Osteoblast (primary cell): ENCODE data around the gene NUP93. TPM values are rescaled to one million over a fixed set of nuclear protein-coding genes. Genes with fewer than 3 reads are reported as not detected.
A peak's percentile ranks its signal among the peaks of the same experiment; 100 is the strongest.

Experiments used
- DNase-seq: peaks from one replicate; pipeline ENCODE4 v3.0.0; 2011; ENCODE audit warnings: low spot score, mixed read lengths; ENCODE audit not compliant: insufficient read length; ENCODE audit errors: missing footprints
- H2AFZ ChIP-seq: 2 replicates; pipeline ENCODE4 v1.6.0; 2011; ENCODE audit warnings: mild to moderate bottlenecking, low read length
- H3K27ac ChIP-seq: 2 replicates; pipeline ENCODE4 v1.5.1; 2011; ENCODE audit warnings: mild to moderate bottlenecking, low read depth, low read length, moderate library complexity
- H3K27me3 ChIP-seq: 2 replicates; pipeline ENCODE4 v1.6.0; 2012; ENCODE audit warnings: mild to moderate bottlenecking, control low read depth, inconsistent platforms, low read length, moderate library complexity; ENCODE audit not compliant: insufficient read depth
- H3K36me3 ChIP-seq: 2 replicates; pipeline ENCODE4 v1.5.1; 2011; ENCODE audit warnings: mild to moderate bottlenecking, low read length, control low read depth, moderate library complexity; ENCODE audit not compliant: insufficient read depth
- H3K4me1 ChIP-seq: 2 replicates; pipeline ENCODE4 v1.5.1; 2011; ENCODE audit warnings: mild to moderate bottlenecking, low read length, control low read depth, moderate library complexity; ENCODE audit not compliant: insufficient read depth
- H3K4me2 ChIP-seq: 2 replicates; pipeline ENCODE4 v1.6.0; 2011; ENCODE audit warnings: mild to moderate bottlenecking, low read length; ENCODE audit not compliant: insufficient read depth
- H3K4me3 ChIP-seq: fragments of 200-600 bp; sonication (generic); 3 replicates; pipeline ENCODE4 v1.5.1; 2012; ENCODE audit warnings: mild to moderate bottlenecking, low read length, inconsistent platforms; ENCODE audit not compliant: insufficient read depth
- H3K79me2 ChIP-seq: 2 replicates; pipeline ENCODE4 v1.6.0; 2012; ENCODE audit warnings: mild to moderate bottlenecking, low read length, control low read depth, inconsistent platforms; ENCODE audit not compliant: insufficient read depth
- H3K9me3 ChIP-seq: 2 replicates; pipeline ENCODE4 v1.5.1; 2011; ENCODE audit warnings: low read depth, low read length, control low read depth
- H4K20me1 ChIP-seq: 2 replicates; pipeline ENCODE4 v1.6.0; 2012; ENCODE audit warnings: mild to moderate bottlenecking, low read length, control low read depth; ENCODE audit not compliant: insufficient read depth
- total RNA-seq: library from RNA; depleted of rRNA; stranded (reverse); fragments of >200 nt; gene quantifications from 2 replicates; pipeline ENCODE4 v1.2.3, GENCODE V29; 2012
- TF ChIP-seq, protein P1 (sequence below): IDR thresholded peaks from 2 replicates; pipeline ENCODE4 v1.5.1; 2011; ENCODE audit warnings: mild to moderate bottlenecking, low read depth, low read length, moderate library complexity; ENCODE audit errors: extremely low read depth

Gene NUP93
- total RNA-seq, 1 donor = 40.5 TPM

DNA sequence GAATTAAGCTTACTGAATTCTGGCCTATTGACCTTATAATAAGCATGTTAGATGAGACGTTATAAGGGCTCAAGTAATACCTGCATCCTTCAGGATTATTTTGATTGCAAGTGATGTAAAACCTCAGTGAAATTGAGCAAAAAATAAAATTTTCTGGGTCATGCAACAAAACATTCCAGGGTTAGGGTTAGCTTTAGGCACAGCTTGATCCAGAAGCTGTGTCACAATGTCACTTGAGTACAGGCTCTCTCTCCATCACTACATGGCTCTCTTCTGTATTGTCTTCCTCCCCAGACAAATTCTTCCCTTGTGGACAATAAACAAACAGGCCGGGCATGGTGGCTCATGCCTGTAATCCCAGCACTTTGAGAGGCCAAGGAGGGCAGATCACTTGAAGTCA is 3.6 kb upstream of the NUP93 start:
- Histone ChIP-seq H3K9me3 (no peaks in the 10 kb centered on the region), H3K36me3 (no peaks in the 10 kb centered on the region), H2AFZ (no peak overlapping the region), H4K20me1 (no peaks in the 10 kb centered on the region), H3K27me3 (peaks cover 4% of the 10 kb centered on the region), H3K4me2 (no peak overlapping the region), H3K27ac (no peak overlapping the region), H3K4me3 (no peak overlapping the region), H3K79me2 (peaks cover 17% of the 10 kb centered on the region), H3K4me1 (peaks cover 21% of the 10 kb centered on the region)
- TF ChIP-seq, protein P1, sequence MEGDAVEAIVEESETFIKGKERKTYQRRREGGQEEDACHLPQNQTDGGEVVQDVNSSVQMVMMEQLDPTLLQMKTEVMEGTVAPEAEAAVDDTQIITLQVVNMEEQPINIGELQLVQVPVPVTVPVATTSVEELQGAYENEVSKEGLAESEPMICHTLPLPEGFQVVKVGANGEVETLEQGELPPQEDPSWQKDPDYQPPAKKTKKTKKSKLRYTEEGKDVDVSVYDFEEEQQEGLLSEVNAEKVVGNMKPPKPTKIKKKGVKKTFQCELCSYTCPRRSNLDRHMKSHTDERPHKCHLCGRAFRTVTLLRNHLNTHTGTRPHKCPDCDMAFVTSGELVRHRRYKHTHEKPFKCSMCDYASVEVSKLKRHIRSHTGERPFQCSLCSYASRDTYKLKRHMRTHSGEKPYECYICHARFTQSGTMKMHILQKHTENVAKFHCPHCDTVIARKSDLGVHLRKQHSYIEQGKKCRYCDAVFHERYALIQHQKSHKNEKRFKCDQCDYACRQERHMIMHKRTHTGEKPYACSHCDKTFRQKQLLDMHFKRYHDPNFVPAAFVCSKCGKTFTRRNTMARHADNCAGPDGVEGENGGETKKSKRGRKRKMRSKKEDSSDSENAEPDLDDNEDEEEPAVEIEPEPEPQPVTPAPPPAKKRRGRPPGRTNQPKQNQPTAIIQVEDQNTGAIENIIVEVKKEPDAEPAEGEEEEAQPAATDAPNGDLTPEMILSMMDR = no peak
- DNase-seq = no peak

DNA sequence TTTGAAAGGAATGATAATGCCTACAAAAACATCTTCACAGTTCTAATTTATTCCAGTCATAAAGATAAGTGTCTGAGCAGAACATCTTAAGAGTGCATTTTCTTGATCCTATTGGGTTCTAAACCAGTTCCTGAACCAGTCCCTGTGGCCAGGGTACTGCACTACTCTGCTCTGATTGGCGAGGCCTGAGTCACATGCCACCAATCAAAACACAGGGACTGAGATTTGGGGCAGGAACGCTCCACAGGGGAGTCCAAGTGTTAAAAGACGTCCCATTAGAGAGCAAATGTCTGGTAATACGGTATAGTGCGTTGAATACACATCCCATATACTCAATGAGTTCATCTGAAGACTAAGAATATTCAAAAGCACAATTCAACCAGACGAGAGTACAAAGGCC is 3.0 kb upstream of the NUP93 start:
- Histone ChIP-seq H3K4me3 (no peak overlapping the region), H3K79me2 (peaks cover 23% of the 10 kb centered on the region), H3K27me3 (peaks cover 4% of the 10 kb centered on the region), H3K9me3 (no peaks in the 10 kb centered on the region), H3K27ac (no peak overlapping the region), H3K4me2 (no peak overlapping the region), H3K36me3 (no peaks in the 10 kb centered on the region), H2AFZ (no peak overlapping the region), H3K4me1 (peaks cover 21% of the 10 kb centered on the region), H4K20me1 (peaks cover under 1% of the 10 kb centered on the region)
- DNase-seq = no peak
- TF ChIP-seq, protein P1 = no peak

DNA sequence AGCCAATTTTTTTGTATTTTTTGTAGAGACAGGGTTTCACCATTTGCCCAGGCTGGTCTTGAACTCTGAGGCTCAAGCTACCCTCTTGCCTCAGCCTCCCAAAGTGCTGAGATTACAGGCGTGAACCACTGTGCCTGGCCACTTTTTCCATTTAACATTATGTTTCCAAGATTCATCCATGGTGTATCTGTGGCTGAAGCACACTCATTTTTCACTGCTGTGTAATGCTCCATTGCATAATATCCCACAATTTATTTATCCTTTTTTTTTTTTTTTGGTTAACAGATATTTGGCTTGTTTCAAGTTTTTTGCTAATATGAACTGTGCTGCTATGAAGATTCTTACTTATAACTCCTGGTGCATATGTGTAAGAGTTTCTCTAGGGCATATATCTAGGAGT is 1.9 kb upstream of the NUP93 start:
- no peak for DNase-seq
- Histone ChIP-seq H4K20me1 (peaks cover 6% of the 10 kb centered on the region), H3K27me3 (no peaks in the 10 kb centered on the region), H3K4me3 (no peak overlapping the region), H3K36me3 (no peaks in the 10 kb centered on the region), H3K79me2 (peaks cover 34% of the 10 kb centered on the region), H2AFZ (no peak overlapping the region), H3K9me3 (no peaks in the 10 kb centered on the region), H3K4me1 (peaks cover 21% of the 10 kb centered on the region), H3K4me2 (no peak overlapping the region), H3K27ac (no peak overlapping the region)
- TF ChIP-seq, protein P1 = no peak

- H3K4me1 ChIP-seq = peaks cover 21% of the 10 kb centered on the region
- no peaks in the 10 kb centered on the region for H3K36me3 ChIP-seq
- DNase-seq = peak; percentile 21
- no peaks in the 10 kb centered on the region for H3K27me3 ChIP-seq
- H3K4me3 ChIP-seq = peak overlapping the region; percentile 95
- H2AFZ ChIP-seq = peak overlapping the region; percentile 99
- H3K79me2 ChIP-seq = peaks cover 45% of the 10 kb centered on the region
- no peaks in the 10 kb centered on the region for H3K9me3 ChIP-seq
- H4K20me1 ChIP-seq = peaks cover 9% of the 10 kb centered on the region
- TF ChIP-seq, protein P1 = no peak
- peak overlapping the region; percentile 96 for H3K27ac ChIP-seq
- peak overlapping the region; percentile 89 for H3K4me2 ChIP-seq
Measured at GRCh38 chr16:56728980-56729734, 772 bp upstream of the NUP93 start.
